ENCODE results near the gene SPECC1. TPM values are rescaled to one million over a fixed set of nuclear protein-coding genes. Genes with fewer than 3 reads are reported as not detected.
"Not testable (repeated sequence)": the region's sequence is repeated elsewhere in the genome, so short reads cannot be mapped to it uniquely, and the experiment has no call there.

The SPECC1 gene
- total and polyA plus RNA-seq, 2 donors: 7.6 to 9.3 TPM

- DNase-seq (ENCODE audit: low read depth in 6 of 9, low spot score in 9 of 9): no peak
- WGBS: 98% methylated on average over 10 of the region's 10 CpGs
- Histone ChIP-seq H3K9me3 (ENCODE audit: control insufficient read depth in 2 of 2, insufficient read depth in 1 of 2, low read length in 1 of 2) (no peaks in the 10 kb centered on the region), H3K27ac (ENCODE audit: low read depth in 1 of 2, low read length in 1 of 2) (no peak overlapping the region), H3K36me3 (ENCODE audit: control insufficient read depth in 2 of 2, insufficient read depth in 2 of 2, low read length in 1 of 2) (no peaks in the 10 kb centered on the region), H3K4me1 (ENCODE audit: control insufficient read depth in 2 of 2, insufficient read depth in 2 of 2, low read length in 2 of 2) (no peaks in the 10 kb centered on the region), H3K4me3 (ENCODE audit: low read length in 2 of 2) (no peak overlapping the region), H3K27me3 (ENCODE audit: control insufficient read depth in 2 of 2, insufficient read depth in 1 of 2, low read length in 1 of 2) (no peaks in the 10 kb centered on the region)
Observed at GRCh38 chr17:20313306-20313705, 304.1 kb downstream of the SPECC1 start.

GRCh38 chr17:20313891-20314290 lies 304.7 kb downstream of the SPECC1 start:
- no peaks in the 10 kb centered on the region for H3K27me3 ChIP-seq (ENCODE audit: control insufficient read depth in 2 of 2, insufficient read depth in 1 of 2, low read length in 1 of 2)
- no peak for DNase-seq (ENCODE audit: low read depth in 6 of 9, low spot score in 9 of 9)
- 97% methylated on average over 7 of the region's 7 CpGs for WGBS
- H3K36me3 ChIP-seq (ENCODE audit: control insufficient read depth in 2 of 2, insufficient read depth in 2 of 2, low read length in 1 of 2): no peaks in the 10 kb centered on the region
- no peak overlapping the region for H3K4me3 ChIP-seq (ENCODE audit: low read length in 2 of 2)
- no peak overlapping the region for H3K27ac ChIP-seq (ENCODE audit: low read depth in 1 of 2, low read length in 1 of 2)
- no peaks in the 10 kb centered on the region for H3K9me3 ChIP-seq (ENCODE audit: control insufficient read depth in 2 of 2, insufficient read depth in 1 of 2, low read length in 1 of 2)
- no peaks in the 10 kb centered on the region for H3K4me1 ChIP-seq (ENCODE audit: control insufficient read depth in 2 of 2, insufficient read depth in 2 of 2, low read length in 2 of 2)

- WGBS: 94% methylated on average over 8 of the region's 8 CpGs
Observed at GRCh38 chr17:20314834-20315233, 305.7 kb downstream of the SPECC1 start.

GRCh38 chr17:20315311-20315710 lies 306.2 kb downstream of the SPECC1 start:
- Histone ChIP-seq H3K36me3 (ENCODE audit: control insufficient read depth in 2 of 2, insufficient read depth in 2 of 2, low read length in 1 of 2) (no peaks in the 10 kb centered on the region), H3K4me1 (ENCODE audit: control insufficient read depth in 2 of 2, insufficient read depth in 2 of 2, low read length in 2 of 2) (no peaks in the 10 kb centered on the region), H3K27ac (ENCODE audit: low read depth in 1 of 2, low read length in 1 of 2) (no peak overlapping the region), H3K4me3 (ENCODE audit: low read length in 2 of 2) (no peak overlapping the region), H3K27me3 (ENCODE audit: control insufficient read depth in 2 of 2, insufficient read depth in 1 of 2, low read length in 1 of 2) (no peaks in the 10 kb centered on the region), H3K9me3 (ENCODE audit: control insufficient read depth in 2 of 2, insufficient read depth in 1 of 2, low read length in 1 of 2) (no peaks in the 10 kb centered on the region)
- 95% methylated on average over 10 of the region's 10 CpGs for WGBS
- DNase-seq (ENCODE audit: low read depth in 6 of 9, low spot score in 9 of 9): no peak

More at GRCh38 chr17:20314834-20315233, 305.7 kb downstream of the SPECC1 start:
- H3K27ac ChIP-seq (ENCODE audit: low read depth in 1 of 2, low read length in 1 of 2): no peak overlapping the region
- H3K4me3 ChIP-seq (ENCODE audit: low read length in 2 of 2): no peak overlapping the region
- H3K9me3 ChIP-seq (ENCODE audit: control insufficient read depth in 2 of 2, insufficient read depth in 1 of 2, low read length in 1 of 2): no peaks in the 10 kb centered on the region
- no peaks in the 10 kb centered on the region for H3K27me3 ChIP-seq (ENCODE audit: control insufficient read depth in 2 of 2, insufficient read depth in 1 of 2, low read length in 1 of 2)
- no peak for DNase-seq (ENCODE audit: low read depth in 6 of 9, low spot score in 9 of 9)
- no peaks in the 10 kb centered on the region for H3K4me1 ChIP-seq (ENCODE audit: control insufficient read depth in 2 of 2, insufficient read depth in 2 of 2, low read length in 2 of 2)
- H3K36me3 ChIP-seq (ENCODE audit: control insufficient read depth in 2 of 2, insufficient read depth in 2 of 2, low read length in 1 of 2): no peaks in the 10 kb centered on the region

GRCh38 chr17:20315821-20316220 lies 306.7 kb downstream of the SPECC1 start:
- 88% methylated on average over 4 of the region's 4 CpGs for WGBS
- H3K9me3 ChIP-seq (ENCODE audit: control insufficient read depth in 2 of 2, insufficient read depth in 1 of 2, low read length in 1 of 2): no peaks in the 10 kb centered on the region
- DNase-seq (ENCODE audit: low read depth in 6 of 9, low spot score in 9 of 9): no peak
- H3K4me1 ChIP-seq (ENCODE audit: control insufficient read depth in 2 of 2, insufficient read depth in 2 of 2, low read length in 2 of 2): no peaks in the 10 kb centered on the region
- H3K4me3 ChIP-seq (ENCODE audit: low read length in 2 of 2): no peak overlapping the region
- no peaks in the 10 kb centered on the region for H3K36me3 ChIP-seq (ENCODE audit: control insufficient read depth in 2 of 2, insufficient read depth in 2 of 2, low read length in 1 of 2)
- H3K27ac ChIP-seq (ENCODE audit: low read depth in 1 of 2, low read length in 1 of 2): no peak overlapping the region
- no peaks in the 10 kb centered on the region for H3K27me3 ChIP-seq (ENCODE audit: control insufficient read depth in 2 of 2, insufficient read depth in 1 of 2, low read length in 1 of 2)

- not testable (repeated sequence) for H3K27ac ChIP-seq (ENCODE audit: low read depth in 1 of 2, low read length in 1 of 2); H3K4me1 ChIP-seq (ENCODE audit: control insufficient read depth in 2 of 2, insufficient read depth in 2 of 2, low read length in 2 of 2); H3K9me3 ChIP-seq (ENCODE audit: control insufficient read depth in 2 of 2, insufficient read depth in 1 of 2, low read length in 1 of 2); H3K27me3 ChIP-seq (ENCODE audit: control insufficient read depth in 2 of 2, insufficient read depth in 1 of 2, low read length in 1 of 2); H3K36me3 ChIP-seq (ENCODE audit: control insufficient read depth in 2 of 2, insufficient read depth in 2 of 2, low read length in 1 of 2)
- H3K4me3 ChIP-seq (ENCODE audit: low read length in 2 of 2): peak overlapping the region in 1 of 2 donors; percentile 5
- 22% methylated on average over 47 of the region's 47 CpGs for WGBS
- DNase-seq (ENCODE audit: low read depth in 6 of 9, low spot score in 9 of 9): peak in 8 of 9 donors; percentile 47 to 81 (median 64)
Observed at GRCh38 chr17:20320535-20321229, 311.5 kb downstream of the SPECC1 start.

GRCh38 chr17:20321357-20321756 lies 312.2 kb downstream of the SPECC1 start:
- H3K27me3 ChIP-seq (ENCODE audit: control insufficient read depth in 2 of 2, insufficient read depth in 1 of 2, low read length in 1 of 2); H3K27ac ChIP-seq (ENCODE audit: low read depth in 1 of 2, low read length in 1 of 2); DNase-seq (ENCODE audit: low read depth in 6 of 9, low spot score in 9 of 9); H3K9me3 ChIP-seq (ENCODE audit: control insufficient read depth in 2 of 2, insufficient read depth in 1 of 2, low read length in 1 of 2); H3K4me1 ChIP-seq (ENCODE audit: control insufficient read depth in 2 of 2, insufficient read depth in 2 of 2, low read length in 2 of 2); H3K4me3 ChIP-seq (ENCODE audit: low read length in 2 of 2); H3K36me3 ChIP-seq (ENCODE audit: control insufficient read depth in 2 of 2, insufficient read depth in 2 of 2, low read length in 1 of 2): not testable (repeated sequence)
- WGBS: 98% methylated on average over 32 of the region's 32 CpGs

- not testable (repeated sequence) for H3K9me3 ChIP-seq (ENCODE audit: control insufficient read depth in 2 of 2, insufficient read depth in 1 of 2, low read length in 1 of 2); H3K27ac ChIP-seq (ENCODE audit: low read depth in 1 of 2, low read length in 1 of 2); H3K36me3 ChIP-seq (ENCODE audit: control insufficient read depth in 2 of 2, insufficient read depth in 2 of 2, low read length in 1 of 2); H3K27me3 ChIP-seq (ENCODE audit: control insufficient read depth in 2 of 2, insufficient read depth in 1 of 2, low read length in 1 of 2); H3K4me1 ChIP-seq (ENCODE audit: control insufficient read depth in 2 of 2, insufficient read depth in 2 of 2, low read length in 2 of 2); H3K4me3 ChIP-seq (ENCODE audit: low read length in 2 of 2); DNase-seq (ENCODE audit: low read depth in 6 of 9, low spot score in 9 of 9)
- 93% methylated on average over 3 of the region's 3 CpGs for WGBS
Observed at GRCh38 chr17:20327739-20328138, 318.6 kb downstream of the SPECC1 start.

GRCh38 chr17:20351405-20351804 lies 342.2 kb downstream of the SPECC1 start:
- 100% methylated on average over 2 of the region's 3 CpGs for WGBS
- H3K27ac ChIP-seq (ENCODE audit: low read depth in 1 of 2, low read length in 1 of 2); H3K27me3 ChIP-seq (ENCODE audit: control insufficient read depth in 2 of 2, insufficient read depth in 1 of 2, low read length in 1 of 2); H3K36me3 ChIP-seq (ENCODE audit: control insufficient read depth in 2 of 2, insufficient read depth in 2 of 2, low read length in 1 of 2); H3K4me3 ChIP-seq (ENCODE audit: low read length in 2 of 2); DNase-seq (ENCODE audit: low read depth in 6 of 9, low spot score in 9 of 9); H3K4me1 ChIP-seq (ENCODE audit: control insufficient read depth in 2 of 2, insufficient read depth in 2 of 2, low read length in 2 of 2); H3K9me3 ChIP-seq (ENCODE audit: control insufficient read depth in 2 of 2, insufficient read depth in 1 of 2, low read length in 1 of 2): not testable (repeated sequence)
